A673 (cell line): ENCODE measurements around the gene DDB1. TPM values are rescaled to one million over a fixed set of nuclear protein-coding genes. Genes with fewer than 3 reads are reported as not detected.

Experiments used
- BruUV-seq: library from RNA; stranded (reverse); fragments of 400-500 nt; replicated peaks from 2 replicates; lab custom pipeline; 2021; lab: Mats Ljungman, UMichigan
- CTCF ChIA-PET: fragments of 300-600 bp; sonication (Branson Sonifier 250); formaldehyde crosslinking; loops from one replicate; lab custom pipeline; 2022; ENCODE audit warnings: antibody characterized with exemption; lab: Charles Lee
- POLR2A ChIA-PET: fragments of 300-600 bp; sonication (Branson Sonifier 250); formaldehyde crosslinking; loops from one replicate; lab custom pipeline; 2022; ENCODE audit warnings: antibody characterized with exemption; ENCODE audit not compliant: low non-redundant PET; lab: Charles Lee
- DNase-seq: peaks from one replicate; pipeline ENCODE4 v3.0.0-alpha.2; 2015; ENCODE audit warnings: low spot score
- H3K27ac ChIP-seq: fragments of 200-600 bp; sonication (generic); 2 replicates; pipeline ENCODE4 v1.5.1; 2016; ENCODE audit warnings: mixed run types, low read depth, mild to moderate bottlenecking, mixed read lengths, antibody characterized with exemption, low read length; ENCODE audit not compliant: poor library complexity, severe bottlenecking
- H3K27me3 ChIP-seq: fragments of 200-600 bp; sonication (generic); replicated peaks from 2 replicates; pipeline ENCODE4 v1.6.1; 2017; ENCODE audit warnings: mixed run types, low read depth, mild to moderate bottlenecking, mixed read lengths, antibody characterized with exemption, low read length; ENCODE audit not compliant: insufficient read depth, poor library complexity
- H3K36me3 ChIP-seq: fragments of 200-600 bp; sonication (generic); 2 replicates; pipeline ENCODE4 v1.6.1; 2016; ENCODE audit warnings: mixed run types, mild to moderate bottlenecking, mixed read lengths, antibody characterized with exemption, low read length; ENCODE audit not compliant: insufficient read depth, poor library complexity, severe bottlenecking
- H3K4me1 ChIP-seq: fragments of 200-600 bp; sonication (generic); 2 replicates; pipeline ENCODE4 v1.6.1; 2017; ENCODE audit warnings: mixed run types, mild to moderate bottlenecking, mixed read lengths, antibody characterized with exemption, low read length; ENCODE audit not compliant: insufficient read depth, poor library complexity, severe bottlenecking
- H3K4me3 ChIP-seq: fragments of 200-600 bp; sonication (generic); 2 replicates; pipeline ENCODE4 v1.5.1; 2016; ENCODE audit warnings: low read depth, mixed run types, mild to moderate bottlenecking, mixed read lengths, low read length; ENCODE audit not compliant: poor library complexity, severe bottlenecking
- H3K9me3 ChIP-seq: fragments of 200-600 bp; sonication (generic); 2 replicates; pipeline ENCODE4 v1.6.1; 2016; ENCODE audit warnings: mixed run types, low read depth, mild to moderate bottlenecking, mixed read lengths, antibody characterized with exemption, low read length; ENCODE audit not compliant: poor library complexity, severe bottlenecking
- CTCF ChIP-seq: fragments of 300-800, 200-600 bp; sonication (generic); conservative IDR thresholded peaks from 2 replicates; pipeline ENCODE4 v1.5.1; 2017; ENCODE audit warnings: low read depth, mild to moderate bottlenecking, antibody characterized with exemption, low read length, moderate library complexity, mixed read lengths
- EZH2 ChIP-seq: fragments of 200-600 bp; sonication (generic); IDR thresholded peaks from 2 replicates; pipeline ENCODE4 v1.6.1; 2017; ENCODE audit warnings: borderline replicate concordance, low read depth, mild to moderate bottlenecking, mixed read lengths, antibody characterized with exemption, low read length; ENCODE audit not compliant: poor library complexity, severe bottlenecking
- intact Hi-C: fragments of 100-400 bp; cut with micrococcal nuclease; formaldehyde crosslinking; loops from one replicate; pipeline ENCODE4 v1.10.0; 2022; ENCODE audit not compliant: unreplicated experiment
- total RNA-seq: library from RNA; stranded (reverse); gene quantifications from 2 replicates; pipeline ENCODE4 v1.2.3, GENCODE V29; 2021

The DDB1 gene
- total RNA-seq, 1 experiment from 2014 or later = 305 TPM

GRCh38 chr11:61332281-61332796, 566 bp downstream of the DDB1 start:
- Histone ChIP-seq H3K4me3 (peak overlapping the region; percentile 94), H3K9me3 (no peaks in the 10 kb centered on the region), H3K27ac (peak overlapping the region; percentile 87), H3K27me3 (no peaks in the 10 kb centered on the region), H3K36me3 (peaks cover 24% of the 10 kb centered on the region), H3K4me1 (peaks cover 10% of the 10 kb centered on the region)
- DNase-seq = peak; percentile 29
- TF ChIP-seq EZH2 (no peak), CTCF (no peak)
- no TSS peak for BruUV-seq
- intact Hi-C loops = loop anchor here (2.0 kb wide), 1 partner anchor 176 kb away; the partner anchor contains the start of gene LRRC10B
- CTCF ChIA-PET = no interaction called here
- POLR2A ChIA-PET = interaction anchor here (0.9 kb wide), 1 partner anchor 29 kb away, joined by 4 read pairs; the partner anchor contains the start of genes CYB561A3 and TMEM138

- H3K9me3 ChIP-seq = no peaks in the 10 kb centered on the region
- CTCF ChIA-PET = no interaction called here
- peak overlapping the region; percentile 94 for H3K4me3 ChIP-seq
- DNase-seq = no peak
- H3K4me1 ChIP-seq = peaks cover 13% of the 10 kb centered on the region
- H3K36me3 ChIP-seq = peaks cover 26% of the 10 kb centered on the region
- POLR2A ChIA-PET = interaction anchor here (0.6 to 0.9 kb wide), 2 partner anchors 30 to 34 kb away, joined by 3 to 4 read pairs; partner anchors contain the start of genes CYB561A3 and TMEM138
- TF ChIP-seq CTCF (no peak), EZH2 (no peak)
- no peaks in the 10 kb centered on the region for H3K27me3 ChIP-seq
- intact Hi-C loops = loop anchor here (2.0 kb wide), 1 partner anchor 177 kb away; the partner anchor contains the start of gene LRRC10B
- H3K27ac ChIP-seq = peak overlapping the region; percentile 87
- no TSS peak for BruUV-seq
Observed at GRCh38 chr11:61331651-61332050, 1.3 kb downstream of the DDB1 start.

DNA sequence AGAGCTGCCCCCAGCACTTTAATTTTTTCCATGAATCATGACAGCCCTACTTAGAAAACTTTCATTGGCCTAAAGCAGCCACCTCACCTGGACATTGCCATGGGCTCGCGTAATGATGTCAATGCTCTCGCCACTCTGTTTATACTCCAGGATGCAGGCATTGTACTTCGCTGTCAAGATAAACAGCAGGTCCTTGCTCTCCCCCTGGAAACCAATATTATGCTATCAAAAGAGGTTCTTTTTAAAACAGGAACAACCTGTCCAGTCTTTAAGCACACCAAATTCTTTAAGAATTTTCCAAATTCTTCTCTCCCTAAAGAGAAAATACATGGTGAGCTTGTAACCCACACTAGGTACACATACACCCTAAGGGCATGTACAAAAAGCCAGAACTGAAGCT, 3.0 kb downstream of the DDB1 start:
- Histone ChIP-seq H3K9me3 (no peaks in the 10 kb centered on the region), H3K36me3 (peaks cover 41% of the 10 kb centered on the region), H3K4me1 (peaks cover 17% of the 10 kb centered on the region), H3K27ac (no peak overlapping the region), H3K4me3 (no peak overlapping the region), H3K27me3 (no peaks in the 10 kb centered on the region)
- ChIA-PET POLR2A (no interaction called here), CTCF (no interaction called here)
- DNase-seq = no peak
- intact Hi-C loops = no loop called here
- no TSS peak for BruUV-seq
- TF ChIP-seq CTCF (no peak), EZH2 (no peak)
